GM21447 (cell line): ENCODE measurements around the gene LINGO3.

Experiments used
- ATAC-seq: cut with Tn5 transposase; IDR thresholded peaks from one replicate; pipeline ENCODE4 v1.9.1; 2021; ENCODE audit not compliant: unreplicated experiment

LINGO3 gene

GRCh38 chr19:2327773-2328400 lies 19.9 kb upstream of the LINGO3 start:
- ATAC-seq = peak; percentile 42

DNA sequence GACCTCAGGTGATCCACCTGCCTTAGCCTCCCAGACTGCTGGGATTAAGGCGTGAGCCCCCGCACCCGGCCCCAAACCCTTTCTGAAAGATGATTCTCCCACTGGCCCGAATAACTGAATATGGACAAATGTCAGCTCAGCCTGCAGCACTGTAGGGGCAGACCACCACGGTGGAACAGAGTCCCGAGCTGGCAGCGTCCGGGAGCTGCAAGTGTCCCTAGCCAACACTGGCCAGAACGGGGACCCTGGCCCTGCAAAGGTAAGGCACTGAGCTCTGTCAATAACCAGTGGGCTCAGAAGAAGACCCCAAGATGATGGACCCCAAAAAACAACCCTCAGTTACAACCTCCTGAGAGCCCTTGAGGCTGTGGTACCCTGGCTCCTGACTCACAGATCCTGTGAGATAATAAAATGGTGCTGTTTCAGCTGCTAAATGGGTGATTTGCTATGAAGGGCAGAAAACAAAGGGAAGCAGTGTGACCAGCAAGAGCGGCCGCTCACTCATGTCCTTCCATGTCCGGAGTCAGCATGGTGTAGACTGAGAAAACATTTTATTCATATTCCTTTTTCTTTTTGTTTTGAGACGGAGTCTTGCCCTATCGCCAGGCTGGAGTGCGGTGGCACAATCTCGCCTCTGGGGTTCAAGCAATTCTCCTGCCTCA lies 18.9 kb upstream of the LINGO3 start:
- ATAC-seq = no peak

- no peak for ATAC-seq
Measured at GRCh38 chr19:2325281-2326046, 17.5 kb upstream of the LINGO3 start.

- no peak for ATAC-seq
Measured at GRCh38 chr19:2324220-2324948, 16.4 kb upstream of the LINGO3 start.

- no peak for ATAC-seq
Measured at GRCh38 chr19:2323707-2324106, 15.8 kb upstream of the LINGO3 start.

GRCh38 chr19:2321565-2322283 lies 13.8 kb upstream of the LINGO3 start:
- no peak for ATAC-seq

DNA sequence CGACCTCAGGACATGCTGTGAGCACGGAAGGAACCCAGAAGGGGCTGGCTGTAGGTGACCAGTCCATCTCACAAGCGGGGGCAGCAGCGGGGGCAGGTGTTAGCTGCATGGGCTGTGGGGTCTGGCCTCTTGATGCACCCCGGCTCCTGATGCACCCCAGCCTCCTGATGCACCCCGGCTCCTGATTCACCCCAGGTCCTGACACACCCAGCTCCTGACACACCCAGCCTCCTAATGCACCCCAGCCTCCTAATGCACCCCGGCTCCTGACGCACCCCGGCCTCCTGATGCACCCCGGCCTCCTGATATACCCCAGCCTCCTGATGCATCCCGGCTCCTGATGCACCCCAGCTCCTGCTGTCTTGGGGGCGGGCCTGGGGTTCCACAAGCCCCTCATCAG lies 13.0 kb upstream of the LINGO3 start:
- ATAC-seq = no peak

DNA sequence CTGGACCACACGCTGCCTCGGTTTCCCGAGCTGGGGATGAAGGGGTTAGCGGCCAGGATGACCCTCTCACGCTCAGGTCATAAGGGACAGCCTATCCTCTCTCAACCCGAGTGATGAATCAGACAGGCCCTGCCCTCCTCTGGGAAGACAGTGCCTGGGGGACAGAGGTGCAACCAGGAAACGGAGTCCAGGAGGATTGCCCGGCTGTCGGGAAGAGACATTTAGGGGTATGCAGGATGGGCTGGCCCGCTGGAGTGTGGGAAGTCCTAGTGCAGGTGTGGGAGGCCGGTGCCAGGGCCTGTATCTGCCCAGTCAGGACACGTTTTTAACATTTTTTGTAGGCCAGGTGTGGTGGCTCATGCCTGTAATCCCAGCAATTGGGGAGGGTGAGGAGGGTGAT lies 12.1 kb upstream of the LINGO3 start:
- no peak for ATAC-seq

GRCh38 chr19:2319551-2319950 lies 11.6 kb upstream of the LINGO3 start:
- no peak for ATAC-seq

DNA sequence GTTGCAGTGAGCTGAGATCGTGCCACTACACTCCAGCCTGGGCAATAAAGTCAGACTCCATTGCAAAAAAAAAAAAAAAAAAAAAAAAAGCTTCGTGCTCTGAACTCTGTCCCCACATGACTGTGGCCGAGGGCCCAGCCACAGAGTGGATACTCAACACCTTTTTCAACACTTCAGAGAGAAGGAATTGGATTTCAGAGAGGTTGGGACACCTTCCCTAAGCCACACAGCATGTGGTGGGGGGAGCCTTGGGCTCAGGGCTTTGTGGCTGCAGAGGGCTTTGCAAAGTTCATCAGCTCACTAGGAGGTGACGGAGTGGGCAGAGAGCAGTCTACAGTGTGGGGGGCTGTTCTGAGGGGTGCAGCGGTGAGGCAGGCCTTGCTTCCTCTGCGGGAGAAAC lies 11.0 kb upstream of the LINGO3 start:
- ATAC-seq = no peak

- no peak for ATAC-seq
Measured at GRCh38 chr19:2317756-2318155, 9.8 kb upstream of the LINGO3 start.

DNA sequence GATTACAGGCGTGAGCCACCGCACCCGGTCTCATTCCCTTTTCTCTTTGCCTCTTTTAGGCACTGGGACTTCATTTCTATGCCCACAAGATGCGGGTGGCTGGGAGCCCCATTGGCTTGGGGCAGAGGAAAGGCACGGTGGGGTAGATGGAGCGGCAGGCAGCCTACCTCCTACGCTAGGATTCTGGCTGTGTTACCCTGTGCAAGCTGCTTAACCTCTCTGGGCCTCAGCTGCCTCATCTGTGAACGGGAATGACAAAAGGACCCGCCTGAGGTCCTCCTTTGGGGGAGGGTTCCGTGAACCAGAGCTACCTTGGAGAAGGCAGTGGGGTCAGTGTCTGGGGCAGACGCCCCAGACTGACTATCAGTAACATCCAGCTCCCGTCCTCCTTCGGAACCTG lies 9.3 kb upstream of the LINGO3 start:
- ATAC-seq = no peak

DNA sequence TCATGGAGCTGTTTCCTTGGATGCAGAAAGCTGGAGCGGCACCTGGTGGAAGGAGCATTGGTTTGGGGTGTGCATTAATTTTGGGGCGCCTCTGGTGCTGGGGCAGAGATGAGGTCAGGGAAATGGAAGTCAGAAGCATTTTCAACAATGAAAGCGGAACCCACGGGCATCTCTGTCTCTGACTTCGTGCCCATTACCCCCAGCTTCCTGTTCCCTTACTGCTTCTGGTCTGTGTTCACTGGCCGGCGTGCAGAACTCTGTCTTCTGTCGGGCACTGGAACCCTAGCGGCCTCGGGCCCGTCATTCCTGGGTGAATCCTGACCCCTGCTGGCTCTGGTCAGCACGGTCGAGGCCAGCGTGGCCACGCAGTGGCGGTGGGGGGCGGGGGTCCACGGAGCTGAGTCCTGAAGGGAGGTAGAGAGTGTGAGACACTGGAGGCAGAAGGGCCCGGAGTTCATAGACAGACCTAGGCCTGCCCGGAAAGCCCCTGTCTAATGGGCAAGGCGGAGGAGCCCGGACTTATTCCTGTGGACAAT lies 7.9 kb upstream of the LINGO3 start:
- ATAC-seq = no peak

DNA sequence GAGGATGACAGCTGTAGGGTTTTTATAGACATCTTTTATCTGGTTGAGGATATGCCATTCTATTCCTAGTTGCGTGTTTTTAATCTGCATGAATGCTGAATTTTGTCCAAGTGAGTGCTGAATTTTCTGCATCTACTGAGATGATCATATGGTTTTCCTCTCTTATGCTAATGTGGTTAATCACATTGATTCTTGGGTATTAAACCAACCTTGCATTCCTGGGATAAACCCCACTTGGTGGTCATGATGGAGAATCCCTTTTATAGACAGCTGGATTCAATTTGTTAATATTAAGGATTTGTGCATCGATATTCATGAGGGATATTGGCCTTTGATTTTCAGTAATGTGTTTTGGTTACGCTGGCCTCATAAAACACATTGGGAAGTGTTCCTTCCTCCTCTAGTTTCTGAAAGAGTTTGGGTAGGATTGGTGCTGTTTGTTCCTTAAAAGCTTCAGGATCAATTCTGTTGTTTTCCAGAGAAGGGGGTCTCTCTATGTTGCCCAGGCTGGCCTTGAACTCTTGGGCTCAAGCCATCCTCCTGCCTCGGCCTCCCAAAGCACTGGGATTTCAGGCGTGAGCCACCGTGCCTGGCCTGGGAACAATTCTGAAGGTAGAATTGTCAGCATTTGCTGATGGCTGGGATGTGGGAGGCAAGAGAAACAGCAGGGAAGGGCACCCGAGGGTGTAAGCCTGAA lies 7.3 kb upstream of the LINGO3 start:
- ATAC-seq = no peak

- ATAC-seq = no peak
Measured at GRCh38 chr19:2312820-2313501, 5.0 kb upstream of the LINGO3 start.

DNA sequence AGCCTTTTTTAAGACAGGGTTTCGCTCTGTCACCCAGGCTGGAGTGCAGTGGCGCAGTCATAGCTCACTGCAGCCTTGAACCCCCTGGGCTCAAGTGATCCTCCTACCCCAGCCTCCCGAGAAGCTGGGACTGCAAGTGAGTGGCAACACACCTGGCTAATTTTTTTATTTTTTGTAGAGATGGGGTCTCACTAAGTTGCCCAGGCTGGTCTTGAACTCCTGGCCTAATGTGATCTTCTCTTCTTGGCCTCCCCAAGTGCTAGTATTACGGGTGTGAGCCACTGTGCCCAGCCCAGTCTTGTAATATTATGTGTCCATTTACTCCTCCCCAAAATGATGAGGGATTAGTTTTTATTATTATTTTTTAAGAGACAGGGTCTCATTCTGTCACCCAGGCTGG lies 3.1 kb upstream of the LINGO3 start:
- ATAC-seq = no peak

DNA sequence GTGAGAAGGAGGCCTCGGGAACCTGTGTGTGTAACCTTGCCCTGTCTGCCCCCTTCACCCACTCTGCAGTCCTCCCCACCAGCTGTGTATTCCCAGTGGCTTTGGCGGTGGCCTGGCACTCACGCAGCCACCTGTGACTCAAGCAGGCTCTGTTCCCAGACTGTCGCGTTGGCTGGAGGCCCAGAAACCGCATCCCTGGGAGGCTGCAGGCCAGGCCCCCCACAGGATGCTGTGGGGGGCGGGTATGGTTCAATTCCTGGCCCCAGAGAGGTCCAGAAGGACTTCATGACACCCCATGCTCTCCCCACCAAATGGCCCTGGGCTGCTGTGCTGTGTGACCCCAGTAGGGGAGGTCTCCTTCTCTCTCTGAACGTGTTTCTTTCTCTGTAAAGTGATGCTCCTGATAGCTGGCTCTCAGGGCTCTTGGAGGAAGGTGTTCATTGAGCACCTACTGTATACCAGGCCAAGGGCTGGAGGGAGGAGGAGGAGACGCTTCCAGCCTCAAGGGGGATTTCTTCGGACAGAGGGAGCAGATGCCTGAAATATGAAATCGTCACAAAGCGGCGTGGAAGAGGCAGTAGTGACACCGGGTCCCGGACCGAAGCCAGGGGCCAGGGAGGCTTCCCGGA lies 1.9 kb upstream of the LINGO3 start:
- ATAC-seq = no peak

DNA sequence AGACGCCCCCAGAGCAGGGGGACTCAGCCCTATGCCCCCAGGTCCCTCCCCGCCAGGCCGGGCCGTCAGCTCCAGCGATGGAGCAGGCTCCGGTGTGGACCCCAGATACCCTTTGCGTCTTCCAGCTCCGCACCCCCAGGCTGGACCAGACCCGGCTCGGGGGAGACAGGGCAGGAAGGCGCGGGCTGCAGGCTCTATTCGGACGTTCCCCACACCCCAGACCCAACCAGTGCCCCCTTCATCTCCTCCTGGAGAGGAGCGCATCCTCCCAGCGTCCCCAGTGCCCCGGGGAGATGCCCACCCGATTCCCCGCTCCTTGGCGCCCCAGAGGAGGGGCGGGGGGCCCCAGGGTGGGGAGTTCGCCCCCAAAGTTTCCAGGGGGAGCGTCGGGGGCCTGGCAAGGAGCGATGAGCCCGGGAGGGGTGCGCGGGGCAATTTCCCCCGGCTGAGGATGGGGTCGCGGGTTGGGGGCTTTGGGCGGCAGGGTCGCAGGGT lies 389 bp downstream of the LINGO3 start:
- no peak for ATAC-seq

GRCh38 chr19:2306971-2307370 lies 983 bp downstream of the LINGO3 start:
- no peak for ATAC-seq
